Measurements from ENCODE around the gene CDNF.

- no peak for TF ChIP-seq POLR2A (IDR thresholded peaks at IDR 0.05; ENCODE audit: low read depth, low read length)
- TF ChIP-seq, protein P1, sequence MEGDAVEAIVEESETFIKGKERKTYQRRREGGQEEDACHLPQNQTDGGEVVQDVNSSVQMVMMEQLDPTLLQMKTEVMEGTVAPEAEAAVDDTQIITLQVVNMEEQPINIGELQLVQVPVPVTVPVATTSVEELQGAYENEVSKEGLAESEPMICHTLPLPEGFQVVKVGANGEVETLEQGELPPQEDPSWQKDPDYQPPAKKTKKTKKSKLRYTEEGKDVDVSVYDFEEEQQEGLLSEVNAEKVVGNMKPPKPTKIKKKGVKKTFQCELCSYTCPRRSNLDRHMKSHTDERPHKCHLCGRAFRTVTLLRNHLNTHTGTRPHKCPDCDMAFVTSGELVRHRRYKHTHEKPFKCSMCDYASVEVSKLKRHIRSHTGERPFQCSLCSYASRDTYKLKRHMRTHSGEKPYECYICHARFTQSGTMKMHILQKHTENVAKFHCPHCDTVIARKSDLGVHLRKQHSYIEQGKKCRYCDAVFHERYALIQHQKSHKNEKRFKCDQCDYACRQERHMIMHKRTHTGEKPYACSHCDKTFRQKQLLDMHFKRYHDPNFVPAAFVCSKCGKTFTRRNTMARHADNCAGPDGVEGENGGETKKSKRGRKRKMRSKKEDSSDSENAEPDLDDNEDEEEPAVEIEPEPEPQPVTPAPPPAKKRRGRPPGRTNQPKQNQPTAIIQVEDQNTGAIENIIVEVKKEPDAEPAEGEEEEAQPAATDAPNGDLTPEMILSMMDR (IDR thresholded peaks at IDR 0.05; ENCODE audit: extremely low read depth in 1 of 2, insufficient read depth in 1 of 2, low read depth in 1 of 2, low read length in 2 of 2) = no peak
- TF ChIP-seq POLR2AphosphoS5 (IDR thresholded peaks at IDR 0.05; ENCODE audit: insufficient read depth, low read depth, low read length) = no peak
- TF ChIP-seq EZH2 (IDR thresholded peaks at IDR 0.05; ENCODE audit: borderline replicate concordance, low read depth, low read length, severe bottlenecking) = no peak
- no peak for TF ChIP-seq JUN (IDR thresholded peaks at IDR 0.05; ENCODE audit: borderline replicate concordance, insufficient read depth, insufficient read length, low read depth)
Measured at GRCh38 chr10:14826076-14826829, 11.6 kb downstream of the CDNF start.
